ENCODE results near the gene TEX22. TPM values are rescaled to one million over a fixed set of nuclear protein-coding genes. Genes with fewer than 3 reads are reported as not detected.

Gene TEX22
- total RNA-seq, 1 donor from 2014 or later, result 3.2 TPM

- intact Hi-C loops (cut with DNase I), result loop anchor here (10.0 kb wide), 1 partner anchor 97 kb away; the partner anchor contains the start of gene TEDC1
- ATAC-seq (no peak), DNase-seq (no peak)
- no peaks in the 10 kb centered on the region for H3K27me3 ChIP-seq
- peaks cover 6% of the 10 kb centered on the region for H3K4me1 ChIP-seq
- no peaks in the 10 kb centered on the region for H3K9me3 ChIP-seq
- TF ChIP-seq CTCF (IDR thresholded peaks at IDR 0.05), result no peak
- peak overlapping the region; percentile 86 for H3K27ac ChIP-seq
- peak overlapping the region; percentile 89 for H3K4me3 ChIP-seq
- no peaks in the 10 kb centered on the region for H3K36me3 ChIP-seq
Observed at GRCh38 chr14:105397350-105397931, 897 bp upstream of the TEX22 start.

- intact Hi-C loops (cut with DNase I), result loop anchor here (10.0 kb wide), 1 partner anchor 96 kb away; the partner anchor contains the start of gene TEDC1
- Histone ChIP-seq H3K27ac (peak overlapping the region; percentile 86), H3K36me3 (no peaks in the 10 kb centered on the region), H3K9me3 (no peaks in the 10 kb centered on the region), H3K27me3 (no peaks in the 10 kb centered on the region), H3K4me1 (peaks cover 6% of the 10 kb centered on the region), H3K4me3 (peak overlapping the region; percentile 89)
- ATAC-seq, result peak; percentile 55
- no peak for DNase-seq
- no peak for TF ChIP-seq CTCF (IDR thresholded peaks at IDR 0.05)
Observed at GRCh38 chr14:105398726-105399465, 558 bp downstream of the TEX22 start.

GRCh38 chr14:105399466-105399775 lies 1.1 kb downstream of the TEX22 start:
- ATAC-seq, result no peak
- intact Hi-C loops (cut with DNase I), result loop anchor here (10.0 kb wide), 1 partner anchor 95 kb away; the partner anchor contains the start of gene TEDC1
- H3K9me3 ChIP-seq, result no peaks in the 10 kb centered on the region
- no peak for TF ChIP-seq CTCF (IDR thresholded peaks at IDR 0.05)
- no peak for DNase-seq
- peaks cover 6% of the 10 kb centered on the region for H3K4me1 ChIP-seq
- no peaks in the 10 kb centered on the region for H3K36me3 ChIP-seq
- H3K4me3 ChIP-seq, result no peak overlapping the region
- H3K27ac ChIP-seq, result no peak overlapping the region
- H3K27me3 ChIP-seq, result no peaks in the 10 kb centered on the region

- intact Hi-C loops (cut with DNase I), result no loop called here
- Histone ChIP-seq H3K4me3 (no peak overlapping the region), H3K36me3 (no peaks in the 10 kb centered on the region), H3K27ac (no peak overlapping the region), H3K27me3 (no peaks in the 10 kb centered on the region), H3K4me1 (peaks cover 6% of the 10 kb centered on the region), H3K9me3 (no peaks in the 10 kb centered on the region)
- no peak for ATAC-seq
- no peak for TF ChIP-seq CTCF (IDR thresholded peaks at IDR 0.05)
- no peak for DNase-seq
Observed at GRCh38 chr14:105400016-105400415, 1.7 kb downstream of the TEX22 start.

- DNase-seq (no peak), ATAC-seq (no peak)
- Histone ChIP-seq H3K27me3 (no peaks in the 10 kb centered on the region), H3K9me3 (no peaks in the 10 kb centered on the region), H3K36me3 (no peaks in the 10 kb centered on the region), H3K4me3 (no peak overlapping the region), H3K27ac (no peak overlapping the region), H3K4me1 (peaks cover 6% of the 10 kb centered on the region)
- no peak for TF ChIP-seq CTCF (IDR thresholded peaks at IDR 0.05)
- intact Hi-C loops (cut with DNase I), result no loop called here
Observed at GRCh38 chr14:105401699-105402098, 3.4 kb downstream of the TEX22 start.
